ENCODE results near the gene TP53RK. TPM values are rescaled to one million over a fixed set of nuclear protein-coding genes. Genes with fewer than 3 reads are reported as not detected.
A peak's percentile ranks its signal among the peaks of the same experiment; 100 is the strongest.

TP53RK gene
- total RNA-seq, 1 experiment from 2014 or later = 21.5 TPM

GRCh38 chr20:46700481-46700880 lies 11.2 kb upstream of the TP53RK start:
- no peaks in the 10 kb centered on the region for H4K20me1 ChIP-seq (ENCODE audit: control insufficient read depth, insufficient read depth, insufficient read length)
- DNase-seq = no peak
- H4K5ac ChIP-seq (ENCODE audit: insufficient read length, low read depth, low read length) = no peak overlapping the region
- Mint-ChIP-seq H3K36me3 (ENCODE audit: insufficient read depth in 1 of 3, low read depth in 3 of 3) (peaks cover 0 to 6% (median 0%) of the 10 kb centered on the region in 3 experiments; a peak in 2 of 7 replicates), H3K4me1 (peaks cover 43 to 63% of the 10 kb centered on the region in 2 experiments), H3K27me3 (ENCODE audit: low read depth) (no peaks in the 10 kb centered on the region), H3K4me3 (no peak overlapping the region), H3K9me3 (peaks cover 2 to 7% of the 10 kb centered on the region in 2 experiments), H3K27ac (peak overlapping the region in 1 of 3 experiments; percentile 53; a peak in 1 of 7 replicates)
- no peak overlapping the region for H4K91ac ChIP-seq (ENCODE audit: insufficient read length, low read depth, low read length)
- no peak overlapping the region for H3K4me2 ChIP-seq (ENCODE audit: insufficient read depth, insufficient read length, low read length)
- H3K14ac ChIP-seq (ENCODE audit: insufficient read depth, low read length) = no peak overlapping the region
- H3K4ac ChIP-seq (ENCODE audit: low read depth, low read length) = no peak overlapping the region
- H2BK120ac ChIP-seq (ENCODE audit: low read depth, low read length, poor library complexity, severe bottlenecking) = no peak overlapping the region
- no peak overlapping the region for H2BK5ac ChIP-seq (ENCODE audit: insufficient read length, low read length)
- no peak overlapping the region for H4K8ac ChIP-seq (replicated peaks; ENCODE audit: insufficient read length, low read depth, low read length)
- no peaks in the 10 kb centered on the region for H3K79me1 ChIP-seq (ENCODE audit: insufficient read depth, low read depth, low read length, poor library complexity, severe bottlenecking)
- WGBS (ENCODE audit: extremely low coverage, insufficient read length, low lambda C conversion rate) = no CpG with 5 or more reads among the region's 6 CpGs
- H2AFZ ChIP-seq (ENCODE audit: low read length) = no peak overlapping the region
- H3K9ac ChIP-seq (ENCODE audit: extremely low read depth, insufficient read length, low read length) = no peak overlapping the region
- H3K79me2 ChIP-seq (ENCODE audit: insufficient read depth, low read length) = no peaks in the 10 kb centered on the region
- no peaks in the 10 kb centered on the region; the same call in 1 of the 2 replicates for H3K4me1 ChIP-seq (ENCODE audit: insufficient read depth, low read length)
- no peak overlapping the region for H2BK20ac ChIP-seq (ENCODE audit: low read depth, low read length, poor library complexity, severe bottlenecking)
- H2BK12ac ChIP-seq (ENCODE audit: insufficient read length, low read depth, low read length) = no peak overlapping the region
- TF ChIP-seq CTCF (conservative IDR thresholded peaks at IDR 0.05) = no peak
- no peak overlapping the region for H2AK5ac ChIP-seq (ENCODE audit: insufficient read length, low read length)
- H3T11ph ChIP-seq (ENCODE audit: low read length) = no peak overlapping the region
- H3K23me2 ChIP-seq (ENCODE audit: insufficient read length, low read depth, low read length, poor library complexity, severe bottlenecking) = no peaks in the 10 kb centered on the region
- no peak overlapping the region for H3K18ac ChIP-seq (ENCODE audit: insufficient read length, low read depth, low read length)
- H3K27me3 ChIP-seq (ENCODE audit: insufficient read depth, low read length) = no peaks in the 10 kb centered on the region
- H2BK15ac ChIP-seq (ENCODE audit: low read depth, low read length) = no peak overlapping the region
- H3K27ac ChIP-seq (ENCODE audit: insufficient read length, low read depth, low read length) = no peak overlapping the region
- no peak overlapping the region for H3K23ac ChIP-seq (ENCODE audit: insufficient read length, low read depth, low read length)
- H3K9me3 ChIP-seq (ENCODE audit: control insufficient read depth, low read depth, low read length) = no peaks in the 10 kb centered on the region
- no peak overlapping the region for H3K56ac ChIP-seq (ENCODE audit: insufficient read length, low read depth, low read length)
